ENCODE measurements around the gene TIMP2.

The TIMP2 gene

GRCh38 chr17:78815696-78816095 is 109.5 kb downstream of the TIMP2 start:
- H3K4me3 ChIP-seq (ENCODE audit: low read length) = no peak overlapping the region
- no peak for DNase-seq (ENCODE audit: low read depth)
- TF ChIP-seq CTCF (conservative IDR thresholded peaks at IDR 0.05; ENCODE audit: low read depth, low read length) = no peak

DNA sequence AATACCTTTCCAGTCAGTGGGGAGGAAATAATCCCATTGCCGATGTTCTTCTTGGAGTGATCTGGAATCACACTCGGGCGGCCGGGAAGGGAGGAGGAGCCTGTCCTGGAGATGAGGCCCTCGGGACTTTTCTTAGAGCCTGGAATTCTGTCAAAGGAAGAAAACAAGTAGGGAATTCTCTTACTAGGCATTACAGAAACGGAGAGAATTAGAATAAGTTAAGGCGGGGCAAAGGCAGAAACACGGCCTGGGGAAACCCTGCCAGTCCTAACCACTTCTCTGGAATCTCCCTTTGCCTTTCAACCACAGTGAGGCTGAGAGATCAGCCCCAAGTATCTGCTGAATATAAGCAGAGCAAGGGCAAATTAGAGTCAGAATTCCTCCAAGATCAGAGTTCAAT is 112.3 kb downstream of the TIMP2 start:
- H3K4me3 ChIP-seq (ENCODE audit: low read length) = no peak overlapping the region
- TF ChIP-seq CTCF (conservative IDR thresholded peaks at IDR 0.05; ENCODE audit: low read depth, low read length) = no peak
- no peak for DNase-seq (ENCODE audit: low read depth)

DNA sequence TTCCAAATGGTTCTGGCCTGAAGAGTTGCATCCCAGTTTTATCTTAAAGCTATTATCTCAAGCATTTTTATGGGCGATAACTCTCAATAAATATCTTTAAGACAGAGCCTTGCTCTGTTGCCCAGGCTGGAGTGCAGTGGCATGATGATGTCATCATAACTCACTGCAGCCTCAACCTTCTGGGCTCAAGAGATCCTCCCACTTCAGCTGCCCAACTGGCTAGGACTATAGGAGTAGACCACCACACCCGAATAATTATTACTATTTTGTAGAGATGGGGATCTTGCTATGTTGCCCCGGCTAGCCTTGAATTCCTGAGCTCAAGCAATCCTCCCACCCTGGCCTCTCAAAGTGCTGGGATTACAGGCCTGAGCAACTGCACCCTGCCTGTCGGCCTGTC is 117.0 kb downstream of the TIMP2 start:
- DNase-seq (ENCODE audit: low read depth) = no peak
- H3K4me3 ChIP-seq (ENCODE audit: low read length) = no peak overlapping the region
- no peak for TF ChIP-seq CTCF (conservative IDR thresholded peaks at IDR 0.05; ENCODE audit: low read depth, low read length)

- DNase-seq (ENCODE audit: low read depth) = no peak
Measured at GRCh38 chr17:78806451-78806850, 118.7 kb downstream of the TIMP2 start.

GRCh38 chr17:78805301-78805700 is 119.9 kb downstream of the TIMP2 start:
- DNase-seq (ENCODE audit: low read depth) = no peak
- TF ChIP-seq CTCF (conservative IDR thresholded peaks at IDR 0.05; ENCODE audit: low read depth, low read length) = no peak
- H3K4me3 ChIP-seq (ENCODE audit: low read length) = no peak overlapping the region

More at GRCh38 chr17:78806451-78806850, 118.7 kb downstream of the TIMP2 start:
- TF ChIP-seq CTCF (conservative IDR thresholded peaks at IDR 0.05; ENCODE audit: low read depth, low read length) = no peak
- H3K4me3 ChIP-seq (ENCODE audit: low read length) = no peak overlapping the region

GRCh38 chr17:78804777-78805176 is 120.4 kb downstream of the TIMP2 start:
- no peak for TF ChIP-seq CTCF (conservative IDR thresholded peaks at IDR 0.05; ENCODE audit: low read depth, low read length)
- DNase-seq (ENCODE audit: low read depth) = no peak
- H3K4me3 ChIP-seq (ENCODE audit: low read length) = no peak overlapping the region

GRCh38 chr17:78803186-78803845 is 121.9 kb downstream of the TIMP2 start:
- H3K4me3 ChIP-seq (ENCODE audit: low read length) = no peak overlapping the region
- DNase-seq (ENCODE audit: low read depth) = no peak
- no peak for TF ChIP-seq CTCF (conservative IDR thresholded peaks at IDR 0.05; ENCODE audit: low read depth, low read length)

Data from retinal pigment epithelial cell (primary cell).